ENCODE measurements around the gene PLEKHM3.
A peak's percentile ranks its signal among the peaks of the same experiment; 100 is the strongest.
"Not testable (repeated sequence)": the region's sequence is repeated elsewhere in the genome, so short reads cannot be mapped to it uniquely, and the experiment has no call there.

The PLEKHM3 gene

GRCh38 chr2:207950761-207951114, 74.6 kb downstream of the PLEKHM3 start:
- DNase-seq (ENCODE audit: low spot score), result no peak

- no peak for DNase-seq (ENCODE audit: low spot score)
These were observed 75.1 kb downstream of the PLEKHM3 start for GRCh38 chr2:207950063-207950760.

- not testable (repeated sequence) for DNase-seq (ENCODE audit: low spot score)
These were observed 76.1 kb downstream of the PLEKHM3 start for GRCh38 chr2:207949245-207949644.

DNA sequence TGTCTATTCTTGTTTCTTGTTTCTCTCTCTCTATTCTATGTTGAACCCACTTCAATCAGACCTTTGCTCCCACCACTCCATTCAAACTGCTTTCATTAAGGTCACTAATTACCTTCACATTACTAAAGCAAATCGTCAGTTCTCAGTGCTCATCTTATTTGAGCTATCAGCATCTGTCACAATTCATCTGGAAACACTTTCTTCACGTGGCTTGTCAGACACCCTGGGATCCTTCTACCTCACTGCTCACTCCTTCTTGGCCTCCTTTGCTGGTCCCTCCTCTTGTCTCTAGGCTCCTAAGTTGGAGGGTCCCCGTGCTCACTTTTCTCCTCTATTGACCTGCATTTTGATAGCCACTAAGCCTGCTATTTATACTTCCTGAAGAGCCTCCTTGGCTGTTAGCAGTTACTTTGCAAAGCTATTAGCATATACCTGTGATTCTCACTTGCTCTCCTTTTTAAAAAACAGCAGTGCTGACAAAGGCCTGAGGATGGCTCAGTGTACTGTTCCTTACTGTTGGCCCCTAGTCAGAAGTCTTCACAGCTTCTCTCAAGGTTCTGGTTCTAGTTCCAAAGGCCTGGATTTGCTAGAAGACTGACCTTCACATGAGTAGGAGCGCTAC, 80.2 kb downstream of the PLEKHM3 start:
- DNase-seq (ENCODE audit: low spot score), result no peak

- no peak for DNase-seq (ENCODE audit: low spot score)
These were observed 81.0 kb downstream of the PLEKHM3 start for GRCh38 chr2:207944334-207944733.

DNA sequence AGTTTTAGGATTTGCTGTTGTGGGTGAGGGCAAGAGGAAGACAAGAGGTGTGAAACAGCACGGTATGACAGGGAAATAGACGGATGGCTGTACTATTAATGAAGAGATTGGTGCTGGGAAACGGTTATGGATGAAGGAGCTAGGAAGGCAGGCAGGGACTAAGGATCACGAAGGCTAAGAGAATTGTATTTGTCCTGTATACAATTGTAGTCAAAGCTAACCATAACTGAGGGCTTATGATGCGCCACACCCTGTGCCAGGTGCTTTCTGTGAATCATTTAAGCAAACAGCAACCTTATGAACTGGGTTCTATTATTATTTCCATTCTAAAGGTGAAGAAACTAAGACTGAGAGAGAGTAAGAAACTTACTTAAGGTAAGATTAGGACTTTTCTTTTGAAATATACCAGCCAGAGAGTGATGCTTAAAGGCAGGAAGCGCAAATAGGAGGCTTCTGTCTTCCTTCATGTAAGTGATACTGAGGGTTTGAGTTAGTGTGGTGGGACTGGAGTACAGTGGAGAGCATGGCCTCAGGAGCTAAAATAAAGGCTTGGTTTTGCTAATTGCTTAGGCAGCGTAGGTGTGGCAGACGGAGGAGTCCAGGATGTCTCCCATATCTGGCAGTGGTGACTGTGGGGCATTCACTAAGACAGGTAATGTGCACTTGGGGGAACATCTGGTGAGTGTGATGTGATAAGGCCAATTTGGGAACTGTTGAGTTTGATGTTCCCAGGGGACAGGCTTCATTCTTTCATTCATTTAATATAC, 85.8 kb downstream of the PLEKHM3 start:
- DNase-seq (ENCODE audit: low spot score), result no peak

DNA sequence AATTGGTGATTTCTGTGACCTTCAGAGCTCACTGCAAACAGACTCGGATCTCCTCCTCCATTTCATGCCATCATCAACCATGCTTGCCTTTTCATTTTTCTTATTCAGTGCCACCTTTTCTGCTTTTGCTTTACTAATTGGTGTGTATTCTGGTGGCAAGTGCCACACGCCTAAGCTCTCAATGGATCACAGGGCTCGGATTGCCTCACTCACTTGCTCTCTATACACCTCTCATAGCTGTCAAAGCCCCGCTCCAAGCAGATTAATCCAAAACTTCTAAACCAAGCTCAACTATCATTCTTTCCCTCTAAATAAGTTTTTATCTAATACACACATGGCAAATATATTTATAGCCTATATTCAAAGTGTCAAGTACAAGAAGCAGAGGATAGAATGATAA, 86.4 kb downstream of the PLEKHM3 start:
- DNase-seq (ENCODE audit: low spot score), result no peak

- no peak for DNase-seq (ENCODE audit: low spot score)
These were observed 86.9 kb downstream of the PLEKHM3 start for GRCh38 chr2:207938415-207938814.

- no peak for DNase-seq (ENCODE audit: low spot score)
These were observed 87.5 kb downstream of the PLEKHM3 start for GRCh38 chr2:207937823-207938222.

DNA sequence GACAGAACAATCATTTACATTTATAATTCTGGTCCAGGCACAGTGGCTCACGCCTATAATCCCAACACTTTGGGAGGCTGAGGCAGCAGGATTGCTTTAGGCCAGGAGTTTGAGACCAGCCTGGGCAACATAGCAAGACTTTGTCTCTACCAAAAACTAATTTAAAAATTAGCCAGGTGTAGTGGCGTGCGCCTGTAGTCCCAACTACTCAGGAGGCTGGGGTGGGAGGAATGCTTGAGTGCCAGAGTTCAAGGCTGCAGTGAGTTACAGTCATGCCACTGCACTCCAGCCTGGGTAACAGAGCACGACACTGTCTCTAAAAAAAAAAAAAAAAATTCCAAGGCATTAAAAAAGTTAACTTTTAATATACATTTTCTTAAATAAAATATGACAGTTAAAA, 88.1 kb downstream of the PLEKHM3 start:
- DNase-seq (ENCODE audit: low spot score), result no peak

DNA sequence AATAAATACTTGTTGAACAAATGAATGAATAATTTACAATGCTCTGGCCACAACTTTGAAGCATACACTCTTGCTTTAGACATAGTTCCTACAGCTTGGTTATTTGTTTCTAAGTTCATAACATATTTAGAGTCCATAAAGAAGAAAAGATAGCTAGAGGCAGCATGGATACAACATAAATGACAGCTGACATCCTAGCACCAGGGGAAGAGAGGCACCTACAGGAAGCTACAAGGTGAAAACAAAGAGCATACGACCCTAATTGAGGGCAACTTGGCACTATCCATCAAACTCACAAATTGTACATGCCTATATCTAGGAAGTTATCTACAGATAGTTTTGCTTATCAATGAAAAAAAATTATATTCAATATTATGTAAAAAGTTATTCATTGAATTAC, 88.9 kb downstream of the PLEKHM3 start:
- DNase-seq (ENCODE audit: low spot score), result no peak

DNA sequence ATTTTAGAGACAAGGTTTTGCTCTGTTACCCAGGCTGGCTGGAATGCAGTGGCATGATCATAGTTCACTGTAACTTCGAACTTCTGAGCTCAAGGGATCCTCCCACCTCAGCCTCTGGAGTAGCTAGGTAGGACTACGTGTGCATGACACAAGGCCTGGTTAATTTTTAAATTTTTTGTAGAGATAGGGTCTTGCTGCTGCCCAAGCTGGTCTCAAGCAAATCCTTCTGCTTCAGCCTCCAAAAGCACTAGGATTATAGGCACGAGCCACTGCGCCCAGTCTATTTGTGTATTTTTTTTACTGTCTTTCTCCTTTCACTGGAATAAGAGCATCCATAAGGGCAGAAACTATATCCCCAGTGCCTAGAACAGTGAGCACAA, 89.3 kb downstream of the PLEKHM3 start:
- DNase-seq (ENCODE audit: low spot score), result no peak

- no peak for DNase-seq (ENCODE audit: low spot score)
These were observed 90.0 kb downstream of the PLEKHM3 start for GRCh38 chr2:207935121-207935990.

GRCh38 chr2:207934720-207935119, 90.6 kb downstream of the PLEKHM3 start:
- no peak for DNase-seq (ENCODE audit: low spot score)

GRCh38 chr2:207933396-207934065, 91.8 kb downstream of the PLEKHM3 start:
- no peak for DNase-seq (ENCODE audit: low spot score)

- DNase-seq (ENCODE audit: low spot score), result no peak
These were observed 93.2 kb downstream of the PLEKHM3 start for GRCh38 chr2:207932106-207932505.

DNA sequence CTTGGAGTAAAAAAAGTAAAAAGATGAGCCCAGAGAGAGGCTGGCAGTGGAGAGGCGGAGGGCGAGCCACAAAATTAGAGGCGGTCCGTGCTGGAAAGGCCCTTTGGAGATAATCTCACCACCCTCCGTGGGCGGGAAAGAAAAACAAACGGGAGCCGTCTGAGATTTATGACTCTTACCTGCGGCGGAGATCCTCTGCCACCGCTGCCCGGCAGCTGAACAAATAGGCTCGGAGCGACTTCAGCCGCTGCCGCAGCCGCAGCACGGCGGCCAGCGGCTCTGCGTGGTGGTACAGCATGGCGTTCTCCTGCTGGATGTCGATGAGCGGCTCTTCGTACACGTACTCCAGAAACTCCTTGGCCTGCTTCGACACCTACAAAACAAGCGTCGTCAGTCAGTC, 94.6 kb downstream of the PLEKHM3 start:
- DNase-seq (ENCODE audit: low spot score), result no peak

DNA sequence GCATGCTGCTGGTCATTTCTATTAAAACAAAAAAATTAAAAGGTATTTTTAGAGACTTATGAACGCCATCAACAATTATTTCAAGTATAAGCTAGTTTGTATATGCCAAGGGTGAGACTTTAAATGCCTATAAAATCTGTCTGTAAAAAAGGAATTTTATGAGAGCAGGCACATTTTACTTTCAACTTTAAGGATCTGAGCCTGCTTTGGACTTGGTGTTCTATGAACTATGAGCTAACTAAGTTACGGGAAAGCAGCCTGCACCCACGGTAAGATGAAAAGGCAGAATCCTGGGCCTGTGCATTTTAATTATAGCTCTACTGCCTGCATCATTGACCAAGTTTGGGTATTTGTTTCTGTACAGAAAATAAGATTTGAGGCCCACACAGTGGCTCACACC, 95.4 kb downstream of the PLEKHM3 start:
- no peak for DNase-seq (ENCODE audit: low spot score)

- DNase-seq (ENCODE audit: low spot score), result peak; percentile 9
These were observed 97.2 kb downstream of the PLEKHM3 start for GRCh38 chr2:207928079-207928478.

GRCh38 chr2:207926989-207927300, 98.4 kb downstream of the PLEKHM3 start:
- no peak for DNase-seq (ENCODE audit: low spot score)

DNA sequence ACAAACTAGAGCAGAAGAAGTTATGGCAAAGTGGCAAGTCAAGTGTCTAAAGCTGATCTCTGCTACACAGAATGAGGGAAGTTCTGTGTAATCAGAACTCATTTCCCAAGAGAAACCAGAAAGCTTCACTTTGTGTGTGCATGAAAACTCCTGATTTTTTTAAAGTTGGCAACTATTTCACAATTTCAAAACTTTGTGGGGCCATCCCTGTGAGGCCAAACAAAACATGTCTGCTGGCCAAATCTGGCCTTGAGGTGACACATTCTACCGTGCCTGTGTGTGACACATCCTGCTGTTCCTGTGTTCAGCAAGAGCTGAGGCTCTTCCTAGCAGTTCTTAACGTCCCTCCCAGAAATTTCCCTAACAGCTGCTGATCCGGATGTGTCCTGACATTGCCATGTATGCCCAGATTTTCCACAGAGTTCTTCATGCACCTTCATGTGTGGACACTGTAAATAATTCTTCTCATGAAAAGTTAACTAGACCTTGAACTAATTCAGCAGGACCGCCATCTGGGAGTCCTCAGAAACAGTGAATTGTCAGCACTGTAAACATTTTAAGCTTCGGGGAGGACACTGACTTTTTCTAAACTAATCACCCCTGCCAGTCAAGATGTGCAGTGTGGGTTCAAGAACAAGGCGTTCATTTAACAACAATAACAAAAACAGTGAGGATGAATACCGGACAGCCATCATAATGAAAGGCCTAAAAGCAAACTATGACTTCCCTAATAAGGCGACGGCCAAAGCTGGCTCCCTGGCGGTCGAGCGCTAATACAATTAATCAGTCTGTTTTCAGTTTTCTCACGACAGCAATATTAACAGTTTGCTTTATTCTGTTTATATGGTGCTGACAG, 99.0 kb downstream of the PLEKHM3 start:
- peak; percentile 83 for DNase-seq (ENCODE audit: low spot score)
